Inferior parietal cortex (tissue), 1 donor: ENCODE data around the gene KIF5C.
"Not testable (repeated sequence)": the region's sequence is repeated elsewhere in the genome, so short reads cannot be mapped to it uniquely, and the experiment has no call there.

Source experiments
- DNase-seq: peaks from one replicate; pipeline ENCODE4 v3.0.0-alpha.2; 2016; ENCODE audit errors: extremely low spot score

Gene KIF5C

GRCh38 chr2:148965623-148966437 is 90.8 kb downstream of the KIF5C start:
- DNase-seq, result no peak

GRCh38 chr2:148966438-148966758 is 91.4 kb downstream of the KIF5C start:
- DNase-seq, result no peak

DNA sequence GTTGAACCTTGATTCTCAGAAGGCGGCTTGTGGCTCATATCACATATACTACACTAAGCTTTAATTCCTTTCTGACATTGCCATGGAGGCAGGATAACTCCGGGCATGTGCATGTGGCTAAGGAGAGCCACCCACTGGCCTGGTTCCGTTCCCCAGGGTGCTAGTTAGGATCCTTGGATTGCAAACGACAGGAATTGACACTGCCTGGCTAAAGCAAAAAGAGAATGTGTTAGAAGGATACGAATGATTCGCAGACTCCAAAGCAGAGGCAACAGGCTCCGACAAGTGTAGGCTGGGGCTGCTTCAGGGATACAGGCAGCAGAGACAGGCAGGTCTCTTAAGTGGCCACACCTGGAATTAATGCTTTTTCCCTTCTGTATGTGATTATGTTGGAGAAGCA is 92.0 kb downstream of the KIF5C start:
- no peak for DNase-seq

DNA sequence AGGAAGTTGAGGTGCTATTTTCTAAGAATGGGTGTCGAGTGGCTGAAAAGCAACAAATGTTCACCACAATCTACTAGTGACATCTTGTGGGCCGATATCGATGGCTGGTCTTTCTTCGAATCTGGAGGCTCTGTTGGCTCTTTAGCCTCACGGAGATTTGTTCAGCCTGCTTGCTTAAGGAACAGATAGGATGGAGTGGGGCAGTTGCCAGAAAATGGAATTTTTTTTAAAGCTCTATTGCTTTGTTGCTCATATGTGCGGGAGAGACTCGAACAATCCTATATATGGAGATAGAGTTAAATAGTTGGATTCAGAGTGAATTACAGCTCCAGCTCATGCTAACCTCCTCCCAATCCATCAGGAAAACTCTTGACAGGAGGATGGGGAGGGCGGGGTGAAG is 92.6 kb downstream of the KIF5C start:
- DNase-seq, result no peak

- DNase-seq, result no peak
These were observed 93.3 kb downstream of the KIF5C start for GRCh38 chr2:148968301-148968700.

DNA sequence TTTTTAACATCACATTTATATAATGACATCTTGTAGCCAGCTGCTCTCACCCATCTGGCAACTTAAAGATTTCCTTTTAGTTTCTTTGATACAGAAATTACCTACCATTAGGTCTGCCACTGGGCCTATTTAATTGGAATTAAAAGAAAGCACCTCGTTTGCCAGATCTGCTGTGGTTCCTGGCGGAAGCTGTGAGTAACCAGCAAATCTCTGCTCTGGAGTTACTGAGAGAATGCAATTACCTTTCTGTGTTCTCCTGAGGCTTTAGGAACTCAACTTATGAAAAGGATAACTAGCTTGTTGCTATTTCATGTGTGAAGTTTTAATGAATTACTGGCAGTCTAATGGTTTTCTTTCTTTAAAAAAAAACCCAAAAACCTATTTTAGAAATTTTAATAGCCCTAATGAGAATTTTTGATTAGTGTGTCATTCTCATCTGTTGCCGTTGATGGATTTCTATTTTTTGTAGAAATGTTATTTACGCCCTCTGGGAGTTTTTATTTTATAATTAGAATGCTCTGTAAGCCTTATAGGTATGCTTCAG is 93.8 kb downstream of the KIF5C start:
- DNase-seq, result peak; percentile 2

DNA sequence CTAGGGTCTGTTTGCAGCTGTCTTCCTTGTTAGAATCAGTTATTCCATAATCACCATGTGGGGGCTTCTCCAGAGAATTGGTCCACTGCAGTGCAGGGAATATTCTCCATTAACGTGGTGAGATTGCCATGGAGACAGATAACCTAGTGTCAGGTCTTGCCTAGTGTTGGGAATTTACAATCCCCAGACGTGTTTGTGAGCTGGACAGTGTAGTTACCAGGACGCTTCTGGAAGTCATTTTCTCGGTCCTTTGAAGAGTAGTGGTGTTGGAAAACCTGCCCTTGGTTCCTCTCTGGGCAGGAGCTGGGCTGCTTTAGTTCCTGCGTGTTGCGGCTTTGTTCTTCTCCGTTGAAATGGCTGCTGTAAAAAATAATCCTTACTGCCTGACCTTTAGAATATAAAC is 94.6 kb downstream of the KIF5C start:
- peak; percentile 17 for DNase-seq

- DNase-seq, result peak; percentile 3
These were observed 95.4 kb downstream of the KIF5C start for GRCh38 chr2:148970385-148970784.

GRCh38 chr2:148971547-148971946 is 96.5 kb downstream of the KIF5C start:
- DNase-seq, result no peak

DNA sequence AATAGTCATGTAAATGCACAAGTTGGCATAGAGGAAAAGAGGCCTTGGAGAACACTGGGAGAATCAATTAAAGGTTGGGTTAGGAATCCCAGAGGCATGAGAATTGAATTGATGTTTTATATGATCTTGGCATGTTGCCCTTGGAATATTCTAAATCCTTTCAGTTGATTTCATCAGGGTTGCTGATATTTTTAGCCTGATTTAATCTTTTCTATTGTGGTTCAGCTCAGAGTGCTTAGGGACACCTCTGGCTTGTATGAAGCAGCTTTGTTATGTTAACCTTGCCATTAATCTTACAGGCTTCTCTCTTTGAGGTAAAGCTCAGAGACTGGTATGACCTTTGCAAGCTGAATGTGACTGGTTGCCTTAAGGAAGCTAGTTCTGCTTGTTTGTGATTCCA is 99.1 kb downstream of the KIF5C start:
- DNase-seq, result no peak

DNA sequence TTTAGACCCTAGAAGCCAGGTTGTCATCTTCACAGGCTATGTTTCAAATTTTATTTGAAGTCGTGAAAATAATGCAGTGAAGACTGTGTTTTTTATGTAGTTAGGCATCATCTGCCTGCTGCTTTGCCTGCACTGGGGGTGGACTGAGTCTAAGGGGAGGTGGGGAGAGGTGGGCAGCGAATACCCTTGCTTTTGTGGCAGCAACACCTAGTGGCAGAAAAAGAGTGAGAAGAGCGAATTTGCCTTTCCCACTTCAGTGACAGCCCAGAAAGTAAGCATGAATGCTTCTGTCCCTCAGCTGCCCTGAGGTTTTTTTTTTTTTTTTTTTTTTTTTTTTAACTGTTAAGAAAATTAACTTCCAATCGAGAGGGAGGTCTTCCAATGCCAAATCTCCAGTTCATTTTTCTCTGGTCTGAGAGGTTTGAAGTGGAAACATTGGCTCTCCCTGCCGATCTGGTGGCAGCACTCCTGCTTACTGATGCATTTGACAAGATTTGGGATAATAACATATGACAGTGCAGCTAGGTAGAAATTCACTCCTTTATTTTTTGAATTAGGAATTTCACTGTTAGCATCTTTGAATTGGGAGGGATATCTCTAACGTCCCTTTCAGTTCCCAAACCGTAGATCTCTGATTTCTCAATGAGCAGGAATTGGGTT is 103.1 kb downstream of the KIF5C start:
- DNase-seq, result peak; percentile 23

GRCh38 chr2:148978706-148979105 is 103.7 kb downstream of the KIF5C start:
- DNase-seq, result no peak

- no peak for DNase-seq
These were observed 104.3 kb downstream of the KIF5C start for GRCh38 chr2:148979164-148979918.

GRCh38 chr2:148979919-148980277 is 104.9 kb downstream of the KIF5C start:
- no peak for DNase-seq

DNA sequence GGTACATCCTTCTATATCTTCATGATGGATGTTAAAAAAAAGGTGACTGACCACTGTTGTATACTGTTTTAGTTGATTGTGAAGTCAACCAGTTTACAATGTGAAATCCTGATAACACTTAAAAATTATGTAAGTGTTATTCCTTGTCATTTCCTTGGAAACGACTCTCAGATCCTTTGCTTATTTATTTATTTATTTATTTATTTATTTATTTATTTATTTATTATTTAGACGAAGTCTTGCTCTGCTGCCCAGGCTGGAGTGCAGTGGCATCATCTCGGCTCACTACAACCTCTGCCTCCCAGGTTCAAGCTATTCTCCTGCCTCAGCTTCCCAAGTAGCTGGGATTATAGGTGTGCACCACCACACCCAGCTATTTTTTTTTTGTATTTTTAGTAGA is 105.5 kb downstream of the KIF5C start:
- not testable (repeated sequence) for DNase-seq

- no peak for DNase-seq
These were observed 106.3 kb downstream of the KIF5C start for GRCh38 chr2:148981324-148981723.

GRCh38 chr2:148981781-148982180 is 106.8 kb downstream of the KIF5C start:
- DNase-seq, result peak; percentile 27

DNA sequence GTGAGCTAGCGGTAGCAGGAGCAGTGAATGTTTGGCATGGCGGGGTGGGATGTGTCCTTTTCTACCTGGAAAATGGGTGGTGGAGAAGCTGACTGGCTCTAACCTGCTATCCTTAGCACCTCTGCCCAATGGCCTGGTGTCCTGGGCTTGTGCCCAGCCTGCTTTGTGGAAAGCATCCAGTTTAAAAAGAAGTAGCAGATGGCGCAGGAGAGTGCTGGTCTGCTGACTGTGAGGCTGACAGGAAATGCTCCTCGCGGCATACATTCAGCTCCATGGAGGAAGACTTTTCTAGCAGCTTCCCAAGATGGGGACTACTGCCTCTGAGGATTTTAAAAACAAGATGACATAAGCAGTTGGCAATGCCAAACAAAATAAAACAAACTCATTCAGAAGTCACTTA is 107.3 kb downstream of the KIF5C start:
- peak; percentile 63 for DNase-seq

- DNase-seq, result no peak
These were observed 108.9 kb downstream of the KIF5C start for GRCh38 chr2:148983896-148984295.

DNA sequence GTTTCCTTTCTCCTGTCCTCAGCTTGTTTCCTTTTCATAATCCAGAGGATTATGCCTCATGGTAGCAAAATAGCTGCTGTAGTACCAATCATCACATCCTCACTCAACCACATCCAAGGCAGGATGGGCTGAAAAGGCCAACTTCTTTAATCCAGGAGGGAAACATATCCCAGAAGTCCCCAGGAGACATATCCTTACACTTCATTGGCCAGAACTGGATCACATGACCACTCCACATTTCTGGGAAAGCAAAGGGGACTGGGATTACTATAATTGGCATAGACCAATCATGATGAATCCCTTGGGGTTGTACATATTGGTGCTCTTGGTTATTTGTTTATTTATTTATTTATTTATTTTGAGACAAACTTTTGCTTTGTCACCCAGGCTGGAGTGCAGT is 109.4 kb downstream of the KIF5C start:
- DNase-seq, result no peak

- DNase-seq, result no peak
These were observed 112.3 kb downstream of the KIF5C start for GRCh38 chr2:148987286-148987685.

GRCh38 chr2:148988337-148988736 is 113.3 kb downstream of the KIF5C start:
- no peak for DNase-seq
